A549 (cell line): ENCODE results near the gene C19orf47.

Source experiments
- CHD2 ChIP-seq: fragments of 150-350 bp; IDR thresholded peaks from 2 replicates; pipeline ENCODE4 v1.6.1; 2014; ENCODE audit warnings: low read length; ENCODE audit not compliant: partially characterized antibody
- KDM1A ChIP-seq: fragments of 200-600 bp; sonication (generic); IDR thresholded peaks from 2 replicates; pipeline ENCODE4 v1.6.1; 2016; ENCODE audit warnings: low read depth, mild to moderate bottlenecking
- POLR2A ChIP-seq: IDR thresholded peaks from 2 replicates; pipeline ENCODE4 v1.6.1; 2012; ENCODE audit warnings: mild to moderate bottlenecking, low read length
- POLR2AphosphoS2 ChIP-seq: conservative IDR thresholded peaks from 2 replicates; pipeline ENCODE4 v1.6.1; 2012; ENCODE audit warnings: low read length, improper control_type of control experiment, inconsistent platforms
- RAD21 ChIP-seq, 2 experiments: fragments of >200 bp in 1 of 2; sonication (Bioruptor Twin) in 1 of 2; formaldehyde crosslinking in 1 of 2; IDR thresholded peaks in 1 of 2; conservative IDR thresholded peaks in 1 of 2; 2 replicates in 1 of 2; 3 replicates in 1 of 2; pipeline ENCODE4 v1.6.1; 2012 to 2018; ENCODE audit warnings: inconsistent platforms in 1 of 2
- TF ChIP-seq, protein P1 (sequence below): fragments of >200 bp; sonication (Bioruptor Twin); formaldehyde crosslinking; IDR thresholded peaks from 3 replicates; pipeline ENCODE4 v1.5.1; 2016
- TF ChIP-seq, protein P2 (sequence below): IDR thresholded peaks from 2 replicates; pipeline ENCODE4 v1.6.1; 2012

DNA sequence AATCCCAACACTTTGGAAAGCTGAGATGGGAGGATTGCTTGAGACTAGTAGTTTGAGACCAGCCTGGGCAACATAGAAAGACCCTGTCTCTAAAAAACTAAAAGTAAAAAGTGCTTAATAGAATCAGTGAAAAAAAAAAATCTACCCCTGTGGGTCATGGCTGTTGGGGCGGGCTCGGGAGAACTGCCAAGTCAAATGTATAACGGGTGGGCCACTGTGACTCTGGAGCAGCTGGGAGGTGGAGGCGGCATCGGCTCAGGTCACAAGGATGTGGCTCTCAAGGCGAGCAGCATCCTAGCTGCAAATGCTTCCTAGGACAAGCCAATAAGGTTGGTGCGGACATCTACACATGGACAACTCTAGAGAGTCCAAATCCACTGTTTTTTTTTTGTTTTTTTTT, 30.9 kb downstream of the C19orf47 start:
- TF ChIP-seq, protein P1, sequence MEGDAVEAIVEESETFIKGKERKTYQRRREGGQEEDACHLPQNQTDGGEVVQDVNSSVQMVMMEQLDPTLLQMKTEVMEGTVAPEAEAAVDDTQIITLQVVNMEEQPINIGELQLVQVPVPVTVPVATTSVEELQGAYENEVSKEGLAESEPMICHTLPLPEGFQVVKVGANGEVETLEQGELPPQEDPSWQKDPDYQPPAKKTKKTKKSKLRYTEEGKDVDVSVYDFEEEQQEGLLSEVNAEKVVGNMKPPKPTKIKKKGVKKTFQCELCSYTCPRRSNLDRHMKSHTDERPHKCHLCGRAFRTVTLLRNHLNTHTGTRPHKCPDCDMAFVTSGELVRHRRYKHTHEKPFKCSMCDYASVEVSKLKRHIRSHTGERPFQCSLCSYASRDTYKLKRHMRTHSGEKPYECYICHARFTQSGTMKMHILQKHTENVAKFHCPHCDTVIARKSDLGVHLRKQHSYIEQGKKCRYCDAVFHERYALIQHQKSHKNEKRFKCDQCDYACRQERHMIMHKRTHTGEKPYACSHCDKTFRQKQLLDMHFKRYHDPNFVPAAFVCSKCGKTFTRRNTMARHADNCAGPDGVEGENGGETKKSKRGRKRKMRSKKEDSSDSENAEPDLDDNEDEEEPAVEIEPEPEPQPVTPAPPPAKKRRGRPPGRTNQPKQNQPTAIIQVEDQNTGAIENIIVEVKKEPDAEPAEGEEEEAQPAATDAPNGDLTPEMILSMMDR = no peak
- TF ChIP-seq POLR2AphosphoS2 (no peak), CHD2 (no peak), POLR2A (no peak), RAD21 (conservative IDR thresholded peaks at IDR 0.05 in 1 of 2, IDR thresholded peaks at IDR 0.05 in 1 of 2) (no peak), KDM1A (no peak)
- TF ChIP-seq, protein P2, sequence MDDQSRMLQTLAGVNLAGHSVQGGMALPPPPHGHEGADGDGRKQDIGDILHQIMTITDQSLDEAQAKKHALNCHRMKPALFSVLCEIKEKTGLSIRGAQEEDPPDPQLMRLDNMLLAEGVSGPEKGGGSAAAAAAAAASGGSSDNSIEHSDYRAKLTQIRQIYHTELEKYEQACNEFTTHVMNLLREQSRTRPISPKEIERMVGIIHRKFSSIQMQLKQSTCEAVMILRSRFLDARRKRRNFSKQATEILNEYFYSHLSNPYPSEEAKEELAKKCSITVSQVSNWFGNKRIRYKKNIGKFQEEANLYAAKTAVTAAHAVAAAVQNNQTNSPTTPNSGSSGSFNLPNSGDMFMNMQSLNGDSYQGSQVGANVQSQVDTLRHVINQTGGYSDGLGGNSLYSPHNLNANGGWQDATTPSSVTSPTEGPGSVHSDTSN = no peak
